Neural crest cell (in vitro differentiated cells): ENCODE data around the gene ZGPAT. TPM values are rescaled to one million over a fixed set of nuclear protein-coding genes. Genes with fewer than 3 reads are reported as not detected.
A peak's percentile ranks its signal among the peaks of the same experiment; 100 is the strongest.

Source experiments
- DNase-seq: peaks from one replicate; pipeline ENCODE4 v3.0.0; 2021; ENCODE audit warnings: low read depth, mixed read lengths, low spot score
- H3K27ac Mint-ChIP-seq: one replicate; pipeline ENCODE4 v1.8.0; 2021; ENCODE audit warnings: mild to moderate bottlenecking, mixed read lengths; ENCODE audit not compliant: unreplicated experiment
- H3K27me3 Mint-ChIP-seq: 2 replicates; pipeline ENCODE4 v1.8.0; 2021; ENCODE audit warnings: low read depth, mild to moderate bottlenecking, mixed read lengths
- H3K36me3 Mint-ChIP-seq: 2 replicates; pipeline ENCODE4 v1.8.0; 2021; ENCODE audit warnings: low read depth, mild to moderate bottlenecking, mixed read lengths
- H3K4me1 Mint-ChIP-seq: 2 replicates; pipeline ENCODE4 v1.8.0; 2021; ENCODE audit warnings: mixed read lengths
- H3K4me3 Mint-ChIP-seq: one replicate; pipeline ENCODE4 v1.8.0; 2021; ENCODE audit warnings: mild to moderate bottlenecking, mixed read lengths
- H3K9me3 Mint-ChIP-seq: 2 replicates; pipeline ENCODE4 v1.8.0; 2021; ENCODE audit warnings: mixed read lengths
- total RNA-seq: library from RNA; stranded (reverse); gene quantifications from 2 replicates; pipeline ENCODE4 v1.2.1, GENCODE V29; 2021
- TF ChIP-seq, protein P1 (sequence below): fragments of 200-600 bp; sonication (generic); conservative IDR thresholded peaks from 2 replicates; pipeline ENCODE4 v1.5.0; 2021; ENCODE audit warnings: antibody characterized with exemption, mild to moderate bottlenecking

The ZGPAT gene
- total RNA-seq, 1 donor from 2014 or later, result 31.3 TPM

DNA sequence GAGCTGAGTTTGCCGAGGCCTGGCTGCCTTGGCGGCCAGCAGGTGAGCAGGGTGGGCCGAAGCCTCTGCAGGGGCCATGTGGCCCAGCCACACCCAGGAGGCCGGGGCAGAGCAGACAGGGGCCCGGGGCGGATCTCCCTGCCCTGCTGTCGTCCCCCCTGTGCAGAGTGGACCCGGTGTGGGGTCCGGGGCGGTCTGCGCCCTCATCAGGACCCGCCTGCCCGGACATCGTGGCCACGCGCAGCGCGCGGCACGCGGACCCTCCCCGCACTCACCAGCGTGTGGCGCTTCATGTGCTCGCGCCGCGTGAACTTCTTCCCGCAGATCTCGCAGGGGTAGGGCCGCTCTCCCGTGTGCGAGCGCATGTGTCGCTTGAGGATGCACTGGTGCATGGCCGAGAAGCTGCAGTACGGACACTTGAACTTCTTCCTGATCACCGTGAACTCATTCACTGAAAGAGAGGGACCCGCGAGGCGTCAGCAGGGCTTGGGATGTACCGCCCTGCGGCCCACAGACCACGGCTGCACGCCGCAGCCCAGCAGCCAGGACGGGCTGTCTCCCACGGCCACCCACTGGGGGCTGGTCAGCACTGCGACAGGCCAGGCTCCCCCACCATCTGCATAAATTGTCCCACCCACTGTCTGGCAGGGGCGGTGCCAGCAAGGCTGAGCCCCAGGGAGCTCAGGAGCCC is 44.7 kb downstream of the ZGPAT start:
- Mint-ChIP-seq H3K27ac (no peak overlapping the region), H3K36me3 (peaks cover 3% of the 10 kb centered on the region), H3K9me3 (no peaks in the 10 kb centered on the region), H3K4me1 (peaks cover 16% of the 10 kb centered on the region), H3K4me3 (no peak overlapping the region), H3K27me3 (no peaks in the 10 kb centered on the region)
- TF ChIP-seq, protein P1, sequence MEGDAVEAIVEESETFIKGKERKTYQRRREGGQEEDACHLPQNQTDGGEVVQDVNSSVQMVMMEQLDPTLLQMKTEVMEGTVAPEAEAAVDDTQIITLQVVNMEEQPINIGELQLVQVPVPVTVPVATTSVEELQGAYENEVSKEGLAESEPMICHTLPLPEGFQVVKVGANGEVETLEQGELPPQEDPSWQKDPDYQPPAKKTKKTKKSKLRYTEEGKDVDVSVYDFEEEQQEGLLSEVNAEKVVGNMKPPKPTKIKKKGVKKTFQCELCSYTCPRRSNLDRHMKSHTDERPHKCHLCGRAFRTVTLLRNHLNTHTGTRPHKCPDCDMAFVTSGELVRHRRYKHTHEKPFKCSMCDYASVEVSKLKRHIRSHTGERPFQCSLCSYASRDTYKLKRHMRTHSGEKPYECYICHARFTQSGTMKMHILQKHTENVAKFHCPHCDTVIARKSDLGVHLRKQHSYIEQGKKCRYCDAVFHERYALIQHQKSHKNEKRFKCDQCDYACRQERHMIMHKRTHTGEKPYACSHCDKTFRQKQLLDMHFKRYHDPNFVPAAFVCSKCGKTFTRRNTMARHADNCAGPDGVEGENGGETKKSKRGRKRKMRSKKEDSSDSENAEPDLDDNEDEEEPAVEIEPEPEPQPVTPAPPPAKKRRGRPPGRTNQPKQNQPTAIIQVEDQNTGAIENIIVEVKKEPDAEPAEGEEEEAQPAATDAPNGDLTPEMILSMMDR, result no peak
- DNase-seq, result no peak

DNA sequence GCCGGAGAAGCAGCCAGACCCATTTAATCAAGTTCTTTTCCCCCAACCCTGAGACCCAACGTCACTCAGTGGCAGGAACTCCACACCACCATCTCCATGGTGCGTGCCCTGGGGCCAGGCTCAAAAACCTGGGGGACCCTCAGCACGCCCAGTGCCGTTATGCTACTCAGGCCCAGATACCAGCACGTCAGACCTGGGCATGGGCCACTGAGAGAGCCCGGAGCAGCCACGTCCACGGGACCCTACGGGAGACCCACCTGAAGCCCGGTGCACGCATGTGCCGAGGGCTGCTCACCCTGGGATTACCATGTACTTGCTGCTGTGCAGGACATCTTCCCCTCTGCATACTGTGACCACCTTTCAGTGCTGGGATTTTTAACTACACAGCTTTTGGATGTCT is 45.5 kb downstream of the ZGPAT start:
- TF ChIP-seq, protein P1, result no peak
- DNase-seq, result no peak
- Mint-ChIP-seq H3K27me3 (no peaks in the 10 kb centered on the region), H3K9me3 (peaks cover 2% of the 10 kb centered on the region), H3K4me1 (peaks cover 16% of the 10 kb centered on the region), H3K4me3 (peak overlapping the region; percentile 27), H3K36me3 (peaks cover 3% of the 10 kb centered on the region), H3K27ac (no peak overlapping the region)

DNA sequence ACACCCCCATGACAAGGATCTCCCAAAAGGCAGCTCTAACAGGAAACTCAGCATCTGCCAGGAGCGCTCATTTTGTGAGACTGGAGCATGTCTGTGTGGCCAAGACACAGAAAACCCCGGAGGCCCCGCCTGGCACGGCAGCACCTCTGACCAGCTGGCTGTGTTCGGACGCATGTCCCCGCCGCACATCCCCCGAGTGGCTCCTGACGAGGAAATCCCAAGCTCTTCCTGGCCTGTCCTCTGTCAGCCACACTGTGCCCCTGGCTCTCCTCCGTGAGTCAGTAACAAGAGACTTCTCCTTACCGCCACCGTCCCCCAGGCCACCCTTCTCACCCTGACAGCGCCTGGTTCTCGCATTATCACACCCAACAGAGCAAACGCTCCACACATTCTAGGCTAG is 46.2 kb downstream of the ZGPAT start:
- H3K4me1 Mint-ChIP-seq, result peaks cover 16% of the 10 kb centered on the region
- H3K36me3 Mint-ChIP-seq, result peaks cover under 1% of the 10 kb centered on the region
- peak overlapping the region; percentile 27 for H3K4me3 Mint-ChIP-seq
- no peak overlapping the region for H3K27ac Mint-ChIP-seq
- no peak for DNase-seq
- H3K27me3 Mint-ChIP-seq, result no peaks in the 10 kb centered on the region
- peaks cover 3% of the 10 kb centered on the region for H3K9me3 Mint-ChIP-seq
- TF ChIP-seq, protein P1, result no peak

DNA sequence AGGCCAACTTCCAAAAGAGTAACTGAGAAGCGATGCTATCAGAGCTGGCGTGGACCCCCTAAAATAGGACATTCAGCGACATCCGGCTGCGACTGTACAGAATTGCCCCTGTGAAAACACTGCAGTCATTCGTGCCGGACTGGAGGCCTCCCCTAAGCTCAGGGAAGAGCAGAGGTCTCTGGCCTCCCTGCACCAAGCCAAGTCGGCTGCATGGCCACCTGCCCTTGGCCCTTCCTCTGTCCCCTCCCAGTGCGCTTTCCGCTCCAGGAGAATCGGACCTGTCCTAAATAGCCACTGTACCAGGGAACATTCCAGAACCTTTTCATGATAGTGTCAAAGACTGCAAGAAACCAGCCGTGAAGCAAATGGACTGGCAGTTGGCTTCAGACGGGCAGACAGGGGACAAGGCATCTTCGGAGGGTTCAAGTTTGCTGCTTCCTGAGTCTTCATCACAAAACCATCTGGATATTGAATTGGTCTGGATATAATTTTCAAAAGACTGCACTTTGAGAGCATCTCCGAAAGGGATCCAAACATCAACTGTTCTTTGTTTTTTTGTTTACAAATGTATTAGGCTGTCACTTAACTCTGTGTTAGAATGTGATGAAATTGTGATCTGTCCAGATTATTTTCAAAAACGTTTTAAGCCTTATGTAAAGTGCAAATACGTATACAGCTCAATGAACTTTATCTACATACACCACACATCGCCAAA is 48.3 kb downstream of the ZGPAT start:
- Mint-ChIP-seq H3K36me3 (peaks cover 2% of the 10 kb centered on the region), H3K27me3 (no peaks in the 10 kb centered on the region), H3K27ac (no peak overlapping the region), H3K9me3 (peaks cover 3% of the 10 kb centered on the region), H3K4me3 (no peak overlapping the region), H3K4me1 (peaks cover 14% of the 10 kb centered on the region)
- TF ChIP-seq, protein P1, result no peak
- no peak for DNase-seq

DNA sequence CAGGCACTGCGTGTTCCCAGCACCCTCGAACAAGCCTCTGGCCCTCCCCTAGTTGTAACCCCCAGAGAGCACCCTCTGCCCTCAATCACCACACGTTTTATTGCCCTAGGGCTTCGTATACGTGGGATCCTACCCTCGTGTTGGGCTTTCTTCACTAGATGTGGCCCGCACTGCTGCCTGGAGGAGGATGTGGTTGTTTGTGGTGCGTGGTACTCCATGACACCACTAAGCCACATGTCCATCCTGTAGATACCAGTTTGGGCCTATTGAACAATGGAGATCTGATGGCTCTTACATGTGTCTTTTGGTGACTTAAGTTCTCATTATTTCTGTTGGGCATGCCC is 48.8 kb downstream of the ZGPAT start:
- peaks cover 3% of the 10 kb centered on the region for H3K9me3 Mint-ChIP-seq
- H3K4me1 Mint-ChIP-seq, result peaks cover 12% of the 10 kb centered on the region
- TF ChIP-seq, protein P1, result no peak
- H3K4me3 Mint-ChIP-seq, result no peak overlapping the region
- H3K36me3 Mint-ChIP-seq, result peaks cover 2% of the 10 kb centered on the region
- H3K27me3 Mint-ChIP-seq, result no peaks in the 10 kb centered on the region
- H3K27ac Mint-ChIP-seq, result no peak overlapping the region
- DNase-seq, result no peak
